Mesendoderm (in vitro differentiated cells): ENCODE data around the gene AMPD2.

Source experiments
- DNase-seq: peaks from one replicate; pipeline ENCODE4 v3.0.0; 2013
- H2AK5ac ChIP-seq: 2 replicates; pipeline ENCODE4 v1.6.1; 2013; ENCODE audit warnings: low read length, inconsistent platforms
- H2BK120ac ChIP-seq: 2 replicates; pipeline ENCODE4 v1.6.1; 2013; ENCODE audit warnings: low read depth, mild to moderate bottlenecking, low read length, moderate library complexity, mixed read lengths
- H2BK15ac ChIP-seq: replicated peaks from 2 replicates; pipeline ENCODE4 v1.6.1; 2013; ENCODE audit warnings: low read depth, mild to moderate bottlenecking, moderate library complexity
- H2BK5ac ChIP-seq: 2 replicates; pipeline ENCODE4 v1.6.1; 2013; ENCODE audit warnings: low read length, inconsistent platforms
- H3K18ac ChIP-seq: 2 replicates; pipeline ENCODE4 v1.6.1; 2013; ENCODE audit warnings: mild to moderate bottlenecking, low read length, mixed read lengths
- H3K23ac ChIP-seq: one replicate; pipeline ENCODE4 v1.6.1; 2013; ENCODE audit warnings: low read length
- H3K27ac ChIP-seq: 2 replicates; pipeline ENCODE4 v1.5.1; 2013; ENCODE audit warnings: low read depth, mild to moderate bottlenecking, inconsistent platforms, low read length, moderate library complexity
- H3K27me3 ChIP-seq: 2 replicates; pipeline ENCODE4 v1.6.1; 2013; ENCODE audit warnings: low read length, control low read depth, mild to moderate bottlenecking, inconsistent platforms; ENCODE audit not compliant: insufficient read depth, poor library complexity
- H3K36me3 ChIP-seq: 2 replicates; pipeline ENCODE4 v1.6.1; 2013; ENCODE audit warnings: low read length, inconsistent platforms; ENCODE audit not compliant: control insufficient read depth, insufficient read depth
- H3K4ac ChIP-seq: one replicate; pipeline ENCODE4 v1.6.1; 2013; ENCODE audit warnings: low read depth, mild to moderate bottlenecking, low read length, moderate library complexity
- H3K4me1 ChIP-seq: 2 replicates; pipeline ENCODE4 v1.6.1; 2013; ENCODE audit warnings: low read depth, low read length, inconsistent platforms; ENCODE audit not compliant: control insufficient read depth
- H3K4me2 ChIP-seq: 2 replicates; pipeline ENCODE4 v1.6.1; 2013; ENCODE audit warnings: low read length
- H3K4me3 ChIP-seq: 2 replicates; pipeline ENCODE4 v1.5.1; 2013; ENCODE audit warnings: mild to moderate bottlenecking, low read length
- H3K56ac ChIP-seq: one replicate; pipeline ENCODE4 v1.6.1; 2013; ENCODE audit warnings: low read length
- H3K79me1 ChIP-seq: 2 replicates; pipeline ENCODE4 v1.6.1; 2013; ENCODE audit warnings: low read length, inconsistent platforms
- H3K79me2 ChIP-seq: 2 replicates; pipeline ENCODE4 v1.6.1; 2013; ENCODE audit warnings: mild to moderate bottlenecking, low read length; ENCODE audit not compliant: control insufficient read depth, insufficient read depth
- H3K9ac ChIP-seq: 2 replicates; pipeline ENCODE4 v1.6.1; 2013; ENCODE audit warnings: low read length, inconsistent platforms
- H4K5ac ChIP-seq: one replicate; pipeline ENCODE4 v1.6.1; 2013; ENCODE audit warnings: low read length
- H4K8ac ChIP-seq: one replicate; pipeline ENCODE4 v1.6.1; 2013; ENCODE audit warnings: low read depth, mild to moderate bottlenecking, control low read depth, low read length, moderate library complexity
- WGBS: extraction: QIAGEN DNeasy Blood & Tissue Kit; methylation state at CpG from one replicate; pipeline ENCODE4 v1.1.7; 2013; ENCODE audit warnings: low lambda C conversion rate, missing lambda C conversion rate; ENCODE audit not compliant: insufficient coverage; ENCODE audit errors: extremely low coverage; 5-methylcytosine and 5-hydroxymethylcytosine counted together

The AMPD2 gene

DNA sequence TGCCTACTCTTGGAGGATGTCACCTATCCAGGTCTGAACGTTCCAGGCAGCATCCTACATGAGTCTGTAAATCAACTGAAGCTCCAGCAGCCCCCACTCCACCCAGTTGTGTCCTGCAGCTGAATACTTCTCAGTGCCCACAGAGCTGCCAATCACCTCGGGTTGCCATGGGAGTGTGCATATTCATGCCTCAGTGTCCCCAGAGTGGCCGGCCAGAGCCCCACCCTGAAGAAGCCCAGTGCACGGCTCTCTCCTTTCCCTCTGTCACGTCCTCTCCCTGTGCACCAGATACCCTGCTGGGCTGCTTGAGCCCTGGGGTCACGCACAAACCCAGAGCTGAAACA lies 20.2 kb downstream of the AMPD2 start:
- no peak overlapping the region for H2BK15ac ChIP-seq
- no peak overlapping the region for H2BK5ac ChIP-seq
- peaks cover 5% of the 10 kb centered on the region for H3K4me1 ChIP-seq
- DNase-seq = no peak
- H2AK5ac ChIP-seq = no peak overlapping the region
- no peaks in the 10 kb centered on the region for H3K79me2 ChIP-seq
- whole genome bisulfite sequencing = no CpG with 5 or more reads among the region's 6 CpGs
- no peak overlapping the region for H3K56ac ChIP-seq
- H3K27ac ChIP-seq = no peak overlapping the region
- no peak overlapping the region for H4K8ac ChIP-seq
- no peak overlapping the region for H3K23ac ChIP-seq
- no peak overlapping the region for H3K4me3 ChIP-seq
- H3K36me3 ChIP-seq = no peaks in the 10 kb centered on the region
- no peaks in the 10 kb centered on the region for H3K27me3 ChIP-seq
- H3K9ac ChIP-seq = no peak overlapping the region
- no peak overlapping the region for H3K4ac ChIP-seq
- no peak overlapping the region for H4K5ac ChIP-seq
- no peak overlapping the region for H3K18ac ChIP-seq
- no peak overlapping the region for H2BK120ac ChIP-seq
- H3K79me1 ChIP-seq = no peaks in the 10 kb centered on the region
- H3K4me2 ChIP-seq = no peak overlapping the region

DNA sequence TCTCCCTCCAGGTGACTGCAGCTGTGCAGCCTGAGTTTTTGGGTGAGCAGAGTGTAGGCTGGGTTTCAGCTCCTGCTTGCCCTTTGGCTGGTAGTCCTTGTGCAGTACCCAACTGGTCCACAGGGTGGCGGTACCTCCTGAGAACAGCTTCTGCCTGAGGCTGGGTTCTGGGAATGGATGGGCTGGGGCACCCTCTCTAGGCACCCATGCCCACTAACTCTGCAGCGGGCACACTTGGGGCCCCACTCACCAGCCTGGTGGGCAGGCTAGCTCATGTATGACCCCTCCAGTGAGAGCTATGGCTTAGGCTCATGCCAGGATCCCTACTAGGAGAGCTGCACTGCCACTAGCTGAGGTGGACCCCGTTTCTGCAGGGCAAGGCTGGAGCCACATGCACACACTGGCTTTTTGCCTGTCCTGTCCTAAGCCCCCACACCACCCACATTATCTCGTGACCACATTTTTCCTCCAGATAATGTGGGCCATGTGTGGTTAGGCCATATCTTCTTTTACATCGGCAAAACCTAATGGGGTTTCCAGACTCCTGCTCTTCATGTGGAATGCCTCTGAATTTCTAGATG lies 20.7 kb downstream of the AMPD2 start:
- H3K56ac ChIP-seq = no peak overlapping the region
- no CpG with 5 or more reads among the region's 5 CpGs for WGBS

DNA sequence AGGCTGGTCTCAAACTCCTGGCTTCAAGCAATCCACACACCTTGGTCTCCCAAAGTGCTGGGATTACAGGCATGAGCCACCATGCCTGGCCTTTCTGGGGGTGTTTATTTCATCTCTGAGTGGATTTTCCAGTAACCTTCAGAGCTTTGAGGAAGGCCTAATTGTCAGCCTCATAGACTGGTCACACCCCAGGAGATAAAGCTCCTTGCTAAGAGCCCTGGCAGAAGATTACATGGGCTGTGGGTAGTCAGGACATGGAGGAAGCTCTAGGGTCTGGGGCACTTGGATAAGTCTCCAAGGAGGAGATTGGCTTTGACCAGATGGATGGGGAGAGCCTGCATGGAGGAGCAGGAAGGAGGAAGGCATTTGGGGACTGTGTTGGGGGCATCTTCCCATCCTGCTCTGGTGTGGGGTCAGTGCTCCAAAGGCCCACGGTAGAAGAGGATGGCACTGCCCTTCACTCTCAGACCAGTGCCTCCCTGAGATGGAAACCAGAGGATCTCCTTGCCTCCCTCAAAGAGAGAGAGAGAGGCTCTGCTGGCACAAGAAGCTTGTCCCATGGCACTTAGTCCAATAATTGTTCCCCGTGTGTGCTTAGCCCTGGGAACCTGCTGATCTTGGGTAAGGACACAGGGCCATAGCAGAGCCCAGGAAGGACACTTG lies 21.6 kb downstream of the AMPD2 start:
- H3K9ac ChIP-seq = no peak overlapping the region
- no peak overlapping the region for H4K5ac ChIP-seq
- no peaks in the 10 kb centered on the region for H3K27me3 ChIP-seq
- no peak overlapping the region for H3K23ac ChIP-seq
- H3K27ac ChIP-seq = no peak overlapping the region
- no CpG with 5 or more reads among the region's 2 CpGs for WGBS
- H2BK5ac ChIP-seq = no peak overlapping the region
- peaks cover 5% of the 10 kb centered on the region for H3K4me1 ChIP-seq
- no peaks in the 10 kb centered on the region for H3K79me1 ChIP-seq
- no peak overlapping the region for H2BK15ac ChIP-seq
- H3K36me3 ChIP-seq = no peaks in the 10 kb centered on the region
- no peak overlapping the region for H3K4me2 ChIP-seq
- no peak overlapping the region for H3K4ac ChIP-seq
- no peak overlapping the region for H3K18ac ChIP-seq
- no peak overlapping the region for H2AK5ac ChIP-seq
- H3K79me2 ChIP-seq = no peaks in the 10 kb centered on the region
- no peak for DNase-seq
- no peak overlapping the region for H2BK120ac ChIP-seq
- H3K4me3 ChIP-seq = no peak overlapping the region
- H4K8ac ChIP-seq = no peak overlapping the region
- no peak overlapping the region for H3K56ac ChIP-seq

More for the DNA sequence above, 20.7 kb downstream of the AMPD2 start:
- H3K18ac ChIP-seq = no peak overlapping the region
- H4K8ac ChIP-seq = no peak overlapping the region
- peak; percentile 73 for DNase-seq
- no peaks in the 10 kb centered on the region for H3K79me2 ChIP-seq
- no peaks in the 10 kb centered on the region for H3K79me1 ChIP-seq
- peaks cover 5% of the 10 kb centered on the region for H3K4me1 ChIP-seq
- no peak overlapping the region for H3K23ac ChIP-seq
- H3K4ac ChIP-seq = no peak overlapping the region
- no peak overlapping the region for H2BK5ac ChIP-seq
- H3K9ac ChIP-seq = no peak overlapping the region
- no peaks in the 10 kb centered on the region for H3K27me3 ChIP-seq
- H3K4me2 ChIP-seq = no peak overlapping the region
- H2BK120ac ChIP-seq = no peak overlapping the region
- H3K4me3 ChIP-seq = no peak overlapping the region
- H3K27ac ChIP-seq = no peak overlapping the region
- no peak overlapping the region for H2BK15ac ChIP-seq
- H4K5ac ChIP-seq = no peak overlapping the region
- H3K36me3 ChIP-seq = no peaks in the 10 kb centered on the region
- H2AK5ac ChIP-seq = no peak overlapping the region

DNA sequence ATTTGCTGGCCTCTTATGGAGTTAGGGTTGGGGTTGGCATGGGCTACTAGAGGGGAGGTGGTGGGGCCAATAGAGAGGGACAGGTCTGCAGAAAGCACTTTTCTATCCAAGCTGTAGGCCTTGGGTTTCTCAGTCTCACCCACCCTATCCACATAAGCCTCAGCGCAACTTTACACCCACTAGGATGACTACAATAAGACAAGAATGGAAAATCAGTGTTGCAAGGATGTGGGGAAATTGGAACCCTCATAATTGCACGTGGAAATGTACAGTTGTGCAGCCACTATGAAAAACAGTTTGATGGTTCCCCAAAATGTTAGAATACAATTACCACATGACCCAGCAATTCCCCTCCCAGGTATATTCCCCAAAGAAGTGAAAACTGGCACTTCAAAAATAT lies 22.2 kb downstream of the AMPD2 start:
- no peak overlapping the region for H3K4me3 ChIP-seq
- no peak overlapping the region for H2AK5ac ChIP-seq
- no peaks in the 10 kb centered on the region for H3K79me1 ChIP-seq
- no peak overlapping the region for H3K4ac ChIP-seq
- H3K36me3 ChIP-seq = no peaks in the 10 kb centered on the region
- H4K5ac ChIP-seq = no peak overlapping the region
- H2BK15ac ChIP-seq = no peak overlapping the region
- H3K56ac ChIP-seq = no peak overlapping the region
- no peak overlapping the region for H3K4me2 ChIP-seq
- H2BK5ac ChIP-seq = no peak overlapping the region
- H3K18ac ChIP-seq = no peak overlapping the region
- H3K9ac ChIP-seq = no peak overlapping the region
- no CpG with 5 or more reads among the region's 2 CpGs for WGBS
- no peak overlapping the region for H4K8ac ChIP-seq
- H3K23ac ChIP-seq = no peak overlapping the region
- H3K27me3 ChIP-seq = no peaks in the 10 kb centered on the region
- no peak overlapping the region for H2BK120ac ChIP-seq
- H3K27ac ChIP-seq = no peak overlapping the region
- DNase-seq = no peak
- no peaks in the 10 kb centered on the region for H3K79me2 ChIP-seq
- H3K4me1 ChIP-seq = no peaks in the 10 kb centered on the region

DNA sequence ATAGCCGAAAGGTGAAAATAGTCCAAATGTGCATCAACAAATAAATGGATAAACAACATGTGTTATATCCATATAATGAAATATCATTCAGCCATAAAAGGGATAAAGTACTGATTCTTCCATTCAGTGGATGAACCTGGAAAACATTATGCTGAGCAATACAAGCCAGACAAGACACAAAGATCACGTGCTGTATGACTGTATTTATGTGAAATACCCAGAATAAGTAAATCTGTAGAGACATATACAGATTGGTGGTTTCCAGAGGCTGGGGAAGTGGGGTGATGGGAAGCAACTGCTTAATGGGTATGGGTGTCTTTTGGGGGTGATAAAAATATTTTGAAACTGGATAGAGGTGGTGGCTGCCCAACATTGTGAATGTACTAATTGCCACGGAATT lies 23.0 kb downstream of the AMPD2 start:
- no peaks in the 10 kb centered on the region for H3K36me3 ChIP-seq
- no peak overlapping the region for H3K4me3 ChIP-seq
- no peak overlapping the region for H2BK120ac ChIP-seq
- H3K27me3 ChIP-seq = no peaks in the 10 kb centered on the region
- no CpG with 5 or more reads among the region's 3 CpGs for WGBS
- no peak overlapping the region for H3K27ac ChIP-seq
- H3K4me1 ChIP-seq = no peaks in the 10 kb centered on the region
- no peak overlapping the region for H2BK5ac ChIP-seq
- no peak overlapping the region for H2AK5ac ChIP-seq
- H3K18ac ChIP-seq = no peak overlapping the region
- DNase-seq = no peak
- H4K8ac ChIP-seq = no peak overlapping the region
- H4K5ac ChIP-seq = no peak overlapping the region
- H3K23ac ChIP-seq = no peak overlapping the region
- no peaks in the 10 kb centered on the region for H3K79me2 ChIP-seq
- no peak overlapping the region for H3K4ac ChIP-seq
- H3K56ac ChIP-seq = no peak overlapping the region
- H2BK15ac ChIP-seq = no peak overlapping the region
- H3K79me1 ChIP-seq = no peaks in the 10 kb centered on the region
- no peak overlapping the region for H3K4me2 ChIP-seq
- H3K9ac ChIP-seq = no peak overlapping the region
